ENCODE measurements around the gene PRG2. TPM values are rescaled to one million over a fixed set of nuclear protein-coding genes. Genes with fewer than 3 reads are reported as not detected.
A peak's percentile ranks its signal among the peaks of the same experiment; 100 is the strongest.

PRG2 gene
- total RNA-seq, 4 donors from 2014 or later, result 0.36 to 1.8 TPM; not detected in 2

- 52% methylated on average over 7 of the region's 7 CpGs for WGBS
- Histone ChIP-seq H3K36me3 (no peaks in the 10 kb centered on the region), H3K4me3 (no peak overlapping the region), H3K27ac (no peak overlapping the region), H3K27me3 (no peaks in the 10 kb centered on the region), H3K9me3 (no peaks in the 10 kb centered on the region), H3K4me1 (peaks cover 34% of the 10 kb centered on the region)
- DNase-seq (ENCODE audit: low spot score in 2 of 2), result no peak
- TF ChIP-seq EP300 (IDR thresholded peaks at IDR 0.05) (no peak), POLR2A (IDR thresholded peaks at IDR 0.05) (no peak), POLR2AphosphoS5 (IDR thresholded peaks at IDR 0.05) (no peak), CTCF (IDR thresholded peaks at IDR 0.05) (no peak)
Measured at GRCh38 chr11:57432714-57433163, 42.3 kb upstream of the PRG2 start.

- TF ChIP-seq CTCF (IDR thresholded peaks at IDR 0.05) (no peak), EP300 (IDR thresholded peaks at IDR 0.05) (no peak), POLR2AphosphoS5 (IDR thresholded peaks at IDR 0.05) (no peak), POLR2A (IDR thresholded peaks at IDR 0.05) (no peak)
- H3K9me3 ChIP-seq, result no peaks in the 10 kb centered on the region
- WGBS, result 46% methylated on average over 5 of the region's 5 CpGs
- H3K4me3 ChIP-seq, result no peak overlapping the region
- H3K27me3 ChIP-seq, result no peaks in the 10 kb centered on the region
- no peak overlapping the region for H3K27ac ChIP-seq
- no peaks in the 10 kb centered on the region for H3K36me3 ChIP-seq
- no peak for DNase-seq (ENCODE audit: low spot score in 2 of 2)
- H3K4me1 ChIP-seq, result peaks cover 40% of the 10 kb centered on the region
Measured at GRCh38 chr11:57432149-57432561, 41.7 kb upstream of the PRG2 start.

GRCh38 chr11:57430952-57431351 lies 40.5 kb upstream of the PRG2 start:
- Histone ChIP-seq H3K4me3 (no peak overlapping the region), H3K9me3 (no peaks in the 10 kb centered on the region), H3K4me1 (peaks cover 52% of the 10 kb centered on the region), H3K36me3 (no peaks in the 10 kb centered on the region), H3K27me3 (no peaks in the 10 kb centered on the region), H3K27ac (no peak overlapping the region)
- no peak for DNase-seq (ENCODE audit: low spot score in 2 of 2)
- 100% methylated on average over 1 of the region's 1 CpG for WGBS
- no peak for TF ChIP-seq POLR2A (IDR thresholded peaks at IDR 0.05)
- TF ChIP-seq POLR2AphosphoS5 (IDR thresholded peaks at IDR 0.05), result no peak
- no peak for TF ChIP-seq EP300 (IDR thresholded peaks at IDR 0.05)
- no peak for TF ChIP-seq CTCF (IDR thresholded peaks at IDR 0.05)

- TF ChIP-seq POLR2AphosphoS5 (IDR thresholded peaks at IDR 0.05) (no peak), CTCF (IDR thresholded peaks at IDR 0.05) (no peak), EP300 (IDR thresholded peaks at IDR 0.05) (no peak), POLR2A (IDR thresholded peaks at IDR 0.05) (no peak)
- no peaks in the 10 kb centered on the region for H3K9me3 ChIP-seq
- H3K4me1 ChIP-seq, result peaks cover 57% of the 10 kb centered on the region
- 79% methylated on average over 4 of the region's 4 CpGs for WGBS
- no peak for DNase-seq (ENCODE audit: low spot score in 2 of 2)
- no peaks in the 10 kb centered on the region for H3K36me3 ChIP-seq
- no peaks in the 10 kb centered on the region for H3K27me3 ChIP-seq
- H3K27ac ChIP-seq, result no peak overlapping the region
- H3K4me3 ChIP-seq, result no peak overlapping the region
Measured at GRCh38 chr11:57429946-57430345, 39.5 kb upstream of the PRG2 start.

GRCh38 chr11:57428643-57429042 lies 38.2 kb upstream of the PRG2 start:
- Histone ChIP-seq H3K4me3 (no peak overlapping the region), H3K27ac (peak overlapping the region; percentile 94), H3K9me3 (no peaks in the 10 kb centered on the region), H3K27me3 (no peaks in the 10 kb centered on the region), H3K4me1 (peaks cover 60% of the 10 kb centered on the region), H3K36me3 (no peaks in the 10 kb centered on the region)
- no peak for DNase-seq (ENCODE audit: low spot score in 2 of 2)
- TF ChIP-seq POLR2A (IDR thresholded peaks at IDR 0.05), result no peak
- TF ChIP-seq CTCF (IDR thresholded peaks at IDR 0.05), result no peak
- no peak for TF ChIP-seq EP300 (IDR thresholded peaks at IDR 0.05)
- no peak for TF ChIP-seq POLR2AphosphoS5 (IDR thresholded peaks at IDR 0.05)
- 89% methylated on average over 5 of the region's 5 CpGs for WGBS
